Left forelimb (tissue), 1 donor: Measurements from ENCODE around the gene REL.
A peak's percentile ranks its signal among the peaks of the same experiment; 100 is the strongest.
"Not testable (repeated sequence)": the region's sequence is repeated elsewhere in the genome, so short reads cannot be mapped to it uniquely, and the experiment has no call there.

ENCODE experiments used
- DNase-seq: peaks from one replicate; pipeline ENCODE4 v3.0.0-alpha.2; 2018; ENCODE audit warnings: low spot score

The REL gene

GRCh38 chr2:60881047-60881932, at the start of gene REL:
REL (plus strand) TSS chr2:60881574; CDS start chr2:60881841, 267 bp downstream.
- peak; percentile 94 for DNase-seq

GRCh38 chr2:60831921-60832320, 49.5 kb upstream of the REL start:
- DNase-seq: no peak

GRCh38 chr2:60832621-60833020, 48.8 kb upstream of the REL start:
- no peak for DNase-seq

GRCh38 chr2:60834270-60834717, 47.1 kb upstream of the REL start:
- DNase-seq: no peak

DNA sequence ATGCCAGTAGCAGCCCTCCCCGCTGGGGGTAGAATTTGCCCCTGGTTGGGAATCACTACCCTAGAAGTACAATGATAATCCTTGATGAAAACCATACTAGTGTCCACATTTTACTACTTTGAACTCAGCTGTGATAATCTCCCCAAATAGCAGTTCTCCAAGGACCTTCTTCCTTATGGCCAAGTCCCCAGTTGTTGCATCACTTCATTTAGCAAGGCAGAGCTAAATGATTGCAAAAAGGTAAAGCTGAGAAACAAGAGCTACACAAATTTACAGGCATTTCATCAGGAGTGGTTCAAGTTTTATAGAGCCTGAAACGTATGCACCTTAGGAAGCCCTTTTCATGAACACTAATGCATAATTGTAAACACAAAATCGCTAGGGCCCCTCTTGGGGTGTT, 44.9 kb upstream of the REL start:
- no peak for DNase-seq

DNA sequence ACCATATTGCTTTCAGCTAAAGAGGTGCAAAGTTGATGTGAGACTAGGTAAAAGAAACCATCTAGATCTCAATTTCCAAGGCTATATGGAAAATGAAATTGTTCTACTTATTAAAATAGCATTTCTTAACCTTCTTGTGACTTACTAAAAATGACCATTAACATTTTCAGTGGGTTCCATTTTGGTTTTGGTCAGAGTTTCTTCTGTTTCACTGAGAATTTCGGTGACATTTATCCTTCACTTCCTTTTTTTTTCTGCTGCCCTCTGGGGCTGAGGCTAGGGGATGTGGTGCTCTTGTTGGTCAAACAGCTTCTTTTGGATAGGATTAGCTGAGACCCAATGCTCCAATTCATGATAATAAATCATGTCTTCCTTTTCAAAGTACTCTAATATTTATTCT, 44.3 kb upstream of the REL start:
- DNase-seq: no peak

DNA sequence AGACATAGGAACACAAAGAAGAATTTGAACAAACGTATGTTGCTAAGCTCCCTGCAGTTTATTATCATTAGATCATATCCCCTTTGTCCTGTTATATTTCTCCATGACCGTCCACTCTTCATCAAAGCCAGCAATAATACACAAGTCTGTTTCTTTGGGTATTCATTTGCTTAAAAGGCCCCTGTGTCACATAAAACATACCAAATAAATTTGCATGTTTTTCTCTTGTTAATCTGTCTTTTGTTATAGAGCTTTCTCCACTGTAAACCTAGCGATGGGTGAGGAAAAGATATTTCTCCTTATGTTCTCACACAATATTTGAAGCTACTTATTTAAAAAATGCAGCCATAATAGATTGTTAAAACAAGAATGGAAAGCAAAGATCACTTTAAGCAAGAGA, 42.9 kb upstream of the REL start:
- no peak for DNase-seq

DNA sequence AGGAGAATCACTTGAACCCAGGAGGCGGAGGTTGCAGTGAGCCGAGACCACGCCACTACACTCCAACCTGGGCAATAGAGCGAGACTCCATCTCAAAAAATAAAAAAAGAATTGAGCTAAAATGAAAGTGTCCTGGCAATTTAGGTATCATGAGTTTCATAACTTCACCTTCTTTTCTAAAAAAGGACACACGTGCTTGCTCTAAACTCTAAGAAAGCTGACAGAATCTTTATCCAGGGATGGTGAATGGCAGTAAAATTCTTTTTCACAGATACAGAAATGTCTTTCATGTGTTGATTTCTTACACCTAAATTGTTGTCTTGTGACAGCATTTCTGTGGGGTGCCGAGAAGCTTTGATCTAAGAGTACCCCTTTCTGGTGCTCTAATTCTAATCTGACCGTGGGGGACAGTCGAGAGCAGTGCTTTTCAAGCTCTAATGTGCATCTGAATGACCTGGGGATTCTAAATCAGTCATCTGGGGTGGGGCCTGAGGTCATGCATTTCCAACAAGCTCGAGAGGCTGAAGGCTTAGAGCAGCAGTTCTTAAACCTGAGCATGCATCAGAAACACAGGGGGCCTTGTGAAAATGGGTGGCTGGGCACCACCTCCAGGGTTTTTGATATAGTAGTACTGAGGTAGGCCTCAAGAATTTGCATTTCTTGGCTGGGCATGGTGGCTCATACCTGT, 42.1 kb upstream of the REL start:
- DNase-seq: no peak

DNA sequence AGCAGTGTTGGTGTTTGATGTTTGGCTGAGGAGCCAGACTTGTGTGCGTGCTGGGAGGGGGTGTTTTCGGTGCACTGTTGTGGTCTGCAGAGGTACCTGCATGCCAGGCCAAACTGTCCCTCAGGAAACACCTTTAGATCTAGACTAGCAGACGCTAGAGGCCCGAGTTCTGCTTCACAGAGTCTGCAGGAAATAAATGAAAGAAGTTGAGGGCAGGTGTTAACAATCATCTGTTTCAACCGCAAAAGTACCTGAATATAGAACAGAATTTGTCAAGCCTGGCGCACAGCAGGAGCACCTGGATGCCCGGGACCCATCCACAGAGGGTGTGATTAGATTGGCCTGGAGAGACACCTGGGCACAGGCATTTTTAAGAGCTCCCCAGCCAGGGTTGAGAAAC, 40.5 kb upstream of the REL start:
- no peak for DNase-seq

DNA sequence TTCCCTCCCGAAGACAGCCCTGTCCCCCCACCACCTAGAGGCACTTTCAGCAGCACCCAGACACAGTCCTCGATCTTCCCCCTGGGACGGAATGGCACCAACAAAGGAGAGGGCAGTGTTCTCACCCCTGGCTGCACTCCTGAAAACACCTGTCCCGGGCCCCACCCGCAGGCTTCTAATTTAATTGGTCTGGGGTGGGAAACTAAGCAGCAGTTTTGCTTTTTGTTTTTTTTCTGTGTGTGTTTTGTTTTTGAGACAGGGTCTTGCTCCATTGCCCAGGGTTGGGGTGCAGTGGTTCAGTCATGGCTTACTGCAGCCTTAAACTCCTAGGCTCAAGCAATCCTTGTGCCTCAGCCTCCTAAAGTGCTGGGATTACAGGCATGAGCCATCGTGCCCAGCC, 38.4 kb upstream of the REL start:
- DNase-seq: no peak

- DNase-seq: no peak
Observed at GRCh38 chr2:60844105-60844504, 37.3 kb upstream of the REL start.

- no peak for DNase-seq
Observed at GRCh38 chr2:60847854-60848253, 33.5 kb upstream of the REL start.

DNA sequence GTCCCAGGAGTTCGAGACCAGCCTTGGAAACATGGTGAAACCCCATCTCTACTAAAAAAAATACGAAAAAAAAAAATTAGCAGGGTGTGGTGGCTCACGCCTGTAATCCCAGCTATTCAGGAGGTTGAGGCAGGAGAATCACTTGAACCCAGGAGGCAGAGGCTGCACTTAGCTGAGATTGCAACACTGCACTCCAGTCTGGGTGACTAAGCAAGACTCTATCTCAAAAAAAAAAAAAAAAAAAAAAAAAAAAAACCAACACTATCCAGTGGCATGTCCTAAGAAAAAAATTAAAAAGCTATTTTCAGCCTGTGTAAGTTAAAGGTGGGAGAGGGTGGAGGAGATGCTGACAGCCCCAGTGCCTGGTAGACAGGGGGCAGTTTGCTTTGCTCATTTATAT, 32.2 kb upstream of the REL start:
- DNase-seq: no peak

GRCh38 chr2:60852282-60852860, 29.0 kb upstream of the REL start:
- DNase-seq: no peak

DNA sequence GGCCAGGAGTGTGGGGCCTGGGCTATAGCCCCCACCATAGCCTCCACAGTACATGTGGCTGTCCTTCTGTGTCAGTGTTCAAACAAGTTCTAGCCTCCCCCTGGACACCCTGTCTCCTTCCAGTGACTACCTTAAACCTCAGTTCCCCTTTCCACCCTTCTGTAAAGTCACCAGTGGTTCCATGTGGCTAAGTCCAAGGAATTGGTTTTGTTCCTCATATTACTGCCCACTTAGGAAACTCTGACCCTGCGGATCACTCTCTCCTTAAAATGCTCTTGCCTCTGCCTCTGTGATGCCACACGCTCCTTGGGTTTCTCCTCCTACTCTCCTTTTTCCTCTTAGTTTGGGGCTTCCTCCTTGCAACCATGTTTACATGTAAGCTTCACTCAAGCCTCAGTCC, 27.8 kb upstream of the REL start:
- DNase-seq: no peak

DNA sequence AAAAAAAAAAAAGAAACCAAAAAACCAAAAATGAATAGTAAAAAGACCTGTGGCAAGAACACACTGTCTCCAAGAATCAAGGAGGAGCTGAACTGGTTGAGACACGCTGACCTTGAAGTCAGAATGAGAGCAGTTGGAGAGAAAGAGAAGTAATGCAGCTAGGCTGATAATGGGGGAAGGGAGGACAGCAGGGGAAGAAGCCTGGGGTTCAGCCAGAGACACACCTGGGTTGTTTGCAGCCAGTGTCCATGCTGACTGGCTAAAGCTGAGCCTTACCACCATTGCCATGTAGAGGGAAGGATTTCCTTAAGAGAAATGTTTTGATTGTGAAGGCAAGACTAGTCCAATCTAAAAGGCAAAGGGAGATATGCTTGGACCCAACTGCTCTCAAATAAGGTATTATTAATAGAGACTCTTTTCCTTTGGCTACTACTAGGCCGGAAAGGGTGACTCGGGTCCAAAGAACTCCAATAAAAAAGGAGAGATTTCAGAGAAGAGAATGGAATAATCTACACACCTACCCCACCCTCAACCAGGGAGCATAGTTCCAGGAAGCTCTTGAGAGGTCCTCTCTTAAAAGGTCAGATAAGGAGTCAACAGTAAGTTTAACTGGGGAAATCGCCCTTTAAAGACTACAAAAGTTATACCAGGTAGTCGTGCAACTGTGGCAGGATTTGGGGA, 25.2 kb upstream of the REL start:
- no peak for DNase-seq

- no peak for DNase-seq
Observed at GRCh38 chr2:60857056-60857455, 24.3 kb upstream of the REL start.

GRCh38 chr2:60858897-60859311, 22.5 kb upstream of the REL start:
- DNase-seq: no peak

DNA sequence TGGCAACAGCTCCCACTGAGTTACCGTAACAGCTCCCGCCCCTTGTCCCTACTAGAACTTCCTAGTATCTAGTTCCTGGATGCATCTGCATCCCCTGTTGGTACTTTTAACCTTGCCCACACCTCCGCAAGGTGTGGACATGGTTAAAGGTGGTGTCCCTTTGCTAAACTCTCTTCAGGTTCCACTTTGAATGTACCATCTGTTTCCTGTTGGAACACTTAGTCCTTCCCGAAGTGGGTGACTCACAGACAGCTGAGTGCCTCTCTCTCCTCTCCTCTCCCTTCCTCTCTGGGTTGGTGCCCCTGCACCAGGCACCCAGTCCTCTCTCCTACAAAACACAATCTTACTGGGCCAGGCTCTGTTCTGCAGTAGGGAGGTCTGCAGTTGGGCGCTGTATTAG, 19.6 kb upstream of the REL start:
- no peak for DNase-seq

DNA sequence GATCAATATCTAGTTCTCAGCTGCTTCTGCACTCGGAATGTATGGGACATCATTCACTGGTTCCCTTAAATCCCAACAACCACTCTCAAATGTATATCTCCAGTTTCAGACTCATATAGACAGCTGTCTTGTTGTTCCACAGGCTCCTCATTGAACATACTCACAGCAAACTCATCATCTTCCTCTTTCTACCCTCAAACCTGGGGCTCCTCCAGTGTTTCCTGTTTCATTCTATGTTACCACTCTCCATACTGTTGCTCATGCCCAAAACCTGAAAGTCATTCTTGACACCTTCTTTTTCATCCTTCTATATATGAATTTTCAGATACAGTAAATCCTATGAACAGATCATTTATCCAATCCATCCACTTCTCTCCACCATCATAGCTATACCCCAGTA, 18.7 kb upstream of the REL start:
- DNase-seq: no peak

DNA sequence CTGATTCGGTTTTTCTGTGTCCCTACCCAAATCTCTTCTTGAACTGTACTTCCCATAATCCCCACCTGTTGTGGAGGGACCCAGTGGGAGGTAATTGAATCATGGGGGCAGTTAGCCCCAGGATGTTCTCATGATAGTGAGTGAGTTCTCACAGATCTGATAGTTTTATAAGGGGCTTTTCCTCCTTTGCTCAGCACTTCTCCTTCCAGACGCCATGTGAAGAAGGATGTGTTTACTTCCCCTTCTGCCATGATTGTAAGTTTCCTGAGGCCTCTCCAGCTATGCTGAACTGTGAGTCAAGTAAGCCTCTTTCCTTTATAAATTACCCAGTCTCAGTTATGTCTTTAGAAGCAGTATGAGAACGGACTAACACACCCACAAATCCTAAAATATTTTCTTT, 16.0 kb upstream of the REL start:
- DNase-seq: not testable (repeated sequence)

GRCh38 chr2:60867007-60867406, 14.4 kb upstream of the REL start:
- DNase-seq: no peak

DNA sequence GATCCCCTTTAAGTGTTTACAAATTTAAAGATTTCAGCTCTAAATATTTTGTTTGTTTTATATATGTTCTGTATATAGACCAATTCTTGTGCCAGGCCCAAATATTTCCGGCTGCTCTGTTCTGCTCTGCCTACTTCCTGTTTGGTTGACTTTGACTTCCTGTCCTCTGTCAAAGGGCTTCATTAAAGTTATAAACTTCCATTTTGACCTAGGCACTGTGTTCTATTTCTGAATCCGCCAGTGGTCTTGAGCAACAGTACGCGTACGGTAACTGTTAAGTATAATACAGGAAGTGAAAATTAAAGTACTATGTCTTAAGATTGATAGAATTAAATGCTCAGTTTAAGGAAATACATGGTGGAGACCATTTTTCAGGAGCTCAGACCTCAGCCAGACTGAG, 13.5 kb upstream of the REL start:
- no peak for DNase-seq
